GM12878 (cell line): ENCODE measurements around the gene ZNF416. TPM values are rescaled to one million over a fixed set of nuclear protein-coding genes. Genes with fewer than 3 reads are reported as not detected.

ENCODE experiments used
- ATAC-seq: fragments of 200-7000 bp; cut with Tn5 transposase; 3 replicates; pipeline ENCODE4 v1.9.1; 2020; ENCODE audit warnings: mild to moderate bottlenecking, moderate library complexity
- BruUV-seq: library from RNA; stranded (reverse); fragments of 400-500 nt; replicated peaks from 2 replicates; lab custom pipeline; 2021; lab: Mats Ljungman, UMichigan
- CTCF ChIA-PET: fragments of 300-600 bp; sonication (Branson Sonifier 250); formaldehyde crosslinking; extraction: SDS; loops from one replicate; lab custom pipeline; 2021; ENCODE audit warnings: inconsistent platforms; lab: Yijun Ruan, JAX
- POLR2A ChIA-PET: fragments of 350-600 bp; formaldehyde crosslinking; extraction: SDS; loops from one replicate; lab custom pipeline; 2021; ENCODE audit warnings: inconsistent platforms; lab: Charles Lee
- RAD21 ChIA-PET: fragments of 300-600 bp; sonication (Branson Sonifier 250); formaldehyde crosslinking; loops from one replicate; lab custom pipeline; 2023; ENCODE audit warnings: antibody characterized with exemption; ENCODE audit not compliant: unreplicated experiment; lab: Charles Lee
- SMC1A ChIA-PET: fragments of 300-600 bp; sonication (Branson Sonifier 250); formaldehyde crosslinking; loops from one replicate; lab custom pipeline; 2023; ENCODE audit not compliant: unreplicated experiment, uncharacterized antibody; lab: Charles Lee
- DNase-seq: peaks from one replicate; pipeline ENCODE4 v3.0.0-alpha.2; 2011; ENCODE audit warnings: low read depth, low spot score
- FAIRE-seq: peaks from 3 replicates; lab custom pipeline; 2011; peaks lifted over from hg19 to GRCh38; lab: Jason Lieb, UNC
- H2AFZ ChIP-seq: 2 replicates; pipeline ENCODE4 v1.6.0; 2011; ENCODE audit warnings: low read depth, low read length, control low read depth; ENCODE audit not compliant: control insufficient read depth
- H3K27ac ChIP-seq: 2 replicates; pipeline ENCODE4 v1.5.1; 2011; ENCODE audit warnings: control low read depth; ENCODE audit not compliant: control insufficient read depth, insufficient read depth
- H3K27me3 ChIP-seq, 2 experiments: replicated peaks in 1 of 2; 2 replicates each; pipeline versions ENCODE4 v1.6.0 to v1.6.1; 2011; ENCODE audit warnings: low read length in 1 of 2; ENCODE audit not compliant: control insufficient read depth in 2 of 2, insufficient read depth in 2 of 2
- H3K36me3 ChIP-seq, 2 experiments: 2 replicates each; pipeline ENCODE4 v1.5.1; 2011; ENCODE audit warnings: low read length in 1 of 2; ENCODE audit not compliant: control insufficient read depth in 2 of 2, insufficient read depth in 2 of 2
- H3K4me1 ChIP-seq: 2 replicates; pipeline ENCODE4 v1.6.1; 2011; ENCODE audit warnings: mild to moderate bottlenecking, low read length, moderate library complexity, mixed read lengths; ENCODE audit not compliant: control insufficient read depth, insufficient read depth
- H3K4me2 ChIP-seq: 2 replicates; pipeline ENCODE4 v1.6.0; 2011; ENCODE audit warnings: control low read depth; ENCODE audit not compliant: control insufficient read depth, insufficient read depth
- H3K4me3 ChIP-seq: fragments of 200-600 bp; sonication (generic); 2 replicates; pipeline ENCODE4 v1.5.1; 2016
- H3K79me2 ChIP-seq: 2 replicates; pipeline ENCODE4 v1.6.0; 2011; ENCODE audit warnings: low read length; ENCODE audit not compliant: control insufficient read depth, insufficient read depth
- H3K9ac ChIP-seq: 2 replicates; pipeline ENCODE4 v1.8.0; 2011; ENCODE audit warnings: low read length, control low read depth, mixed read lengths; ENCODE audit not compliant: control insufficient read depth, insufficient read depth
- H3K9me3 ChIP-seq: replicated peaks from 3 replicates; pipeline ENCODE4 v1.5.1; 2011; ENCODE audit warnings: mild to moderate bottlenecking, low read length; ENCODE audit not compliant: control insufficient read depth, insufficient read depth
- H4K20me1 ChIP-seq: 2 replicates; pipeline ENCODE4 v1.6.0; 2011; ENCODE audit not compliant: control insufficient read depth, insufficient read depth
- CHD2 ChIP-seq: IDR thresholded peaks from 2 replicates; pipeline ENCODE4 v1.6.1; 2011; ENCODE audit warnings: low read depth, low read length, improper control_type of control experiment, borderline replicate concordance
- CREM ChIP-seq: IDR thresholded peaks from 2 replicates; pipeline ENCODE4 v1.6.1; 2014; ENCODE audit warnings: antibody characterized with exemption, low read depth
- EGR1 ChIP-seq, 2 experiments: IDR thresholded peaks; 1 replicate in 1 of 2; 2 replicates in 1 of 2; pipeline ENCODE4 v1.6.1; 2011 to 2012; ENCODE audit warnings: low read depth in 2 of 2, low read length in 2 of 2, borderline replicate concordance in 1 of 2, mild to moderate bottlenecking in 1 of 2, moderate library complexity in 1 of 2
- GATAD2B ChIP-seq: fragments of 450-650 bp; conservative IDR thresholded peaks from 2 replicates; pipeline ENCODE4 v1.6.1; 2017; ENCODE audit warnings: low read depth, mild to moderate bottlenecking, moderate library complexity
- IKZF1 ChIP-seq: fragments of 450-650 bp; conservative IDR thresholded peaks from 2 replicates; pipeline ENCODE4 v1.6.1; 2017; ENCODE audit warnings: antibody characterized with exemption, mild to moderate bottlenecking
- KLF5 ChIP-seq: fragments of 450-650 bp; IDR thresholded peaks from 2 replicates; pipeline ENCODE4 v1.6.1; 2014; ENCODE audit warnings: mild to moderate bottlenecking; ENCODE audit not compliant: partially characterized antibody
- LARP7 ChIP-seq: fragments of 450-650 bp; IDR thresholded peaks from 2 replicates; pipeline ENCODE4 v1.6.1; 2017; ENCODE audit warnings: mild to moderate bottlenecking
- MXI1 ChIP-seq: fragments of 150-350 bp; IDR thresholded peaks from 2 replicates; pipeline ENCODE4 v1.6.1; 2011; ENCODE audit warnings: low read depth, mild to moderate bottlenecking, inconsistent platforms, low read length, improper control_type of control experiment
- POLR2AphosphoS5 ChIP-seq: IDR thresholded peaks from 2 replicates; pipeline ENCODE4 v1.6.1; 2011; ENCODE audit warnings: mild to moderate bottlenecking, low read length, inconsistent platforms
- SIN3A ChIP-seq: IDR thresholded peaks from 2 replicates; pipeline ENCODE4 v1.6.1; 2012; ENCODE audit warnings: low read depth, low read length, improper control_type of control experiment
- TAF1 ChIP-seq: IDR thresholded peaks from 2 replicates; pipeline ENCODE4 v1.6.1; 2011; ENCODE audit warnings: mild to moderate bottlenecking, low read depth, low read length, borderline replicate concordance
- WGBS: methylation state at CpG from one replicate; pipeline ENCODE4 v1.1.6; 2016; ENCODE audit warnings: low lambda C conversion rate; ENCODE audit not compliant: insufficient replicate concordance, insufficient coverage; ENCODE audit errors: missing lambda C conversion rate; 5-methylcytosine and 5-hydroxymethylcytosine counted together
- in situ Hi-C: fragments of 300-500 bp; cut with MboI; formaldehyde crosslinking; loops from 9 replicates; pipeline ENCODE4 v1.14.3; 2018; ENCODE audit warnings: mixed read lengths
- intact Hi-C: fragments of 100-400 bp; cut with micrococcal nuclease; formaldehyde crosslinking; loops from one replicate; pipeline ENCODE4 v1.14.2; 2022; ENCODE audit not compliant: unreplicated experiment
- polyA plus RNA-seq, 11 experiments: library from polyadenylated mRNA; depleted of rRNA in 4 of 11; unstranded in 6 of 11; stranded (reverse) in 5 of 11; fragments of >200 nt; fragmentation: Nextera tagmentation in 4 of 11; fragmentation: Illumina TruSeq in 1 of 11; extraction: Ambion mirVana in 4 of 11; extraction: Trizol in 1 of 11; gene quantifications; 1 replicate in 1 of 11; 2 replicates in 10 of 11; pipeline versions ENCODE4 v1.2.1 to v1.2.3, GENCODE V29; 2011 to 2016; ENCODE audit warnings: inconsistent platforms in 2 of 11, missing spikeins in 2 of 11, low read depth in 1 of 11
- total RNA-seq, 4 experiments: library from RNA; depleted of rRNA in 3 of 4; stranded (reverse); fragments of >200 nt in 3 of 4; fragmentation: Illumina TruSeq in 1 of 4; extraction: Trizol in 1 of 4; gene quantifications; 2 replicates each; pipeline versions ENCODE4 v1.2.1 to v1.2.3, GENCODE V29; 2013 to 2021
- TF ChIP-seq, protein P1 (sequence below): fragments of 150-350 bp; IDR thresholded peaks from 2 replicates; pipeline ENCODE4 v1.6.1; 2016; ENCODE audit warnings: low read depth, low read length
- TF ChIP-seq, protein P2 (sequence below): fragments of 450-650 bp; IDR thresholded peaks from 2 replicates; pipeline ENCODE4 v1.6.1; 2016; ENCODE audit warnings: mild to moderate bottlenecking
- TF ChIP-seq, protein P3 (sequence below): fragments of 450-650 bp; formaldehyde crosslinking; IDR thresholded peaks from 2 replicates; pipeline ENCODE4 v1.5.0; 2022; ENCODE audit warnings: mild to moderate bottlenecking, missing genetic modification characterization

Gene ZNF416
- total and polyA plus RNA-seq, 10 of the 15 experiments (the other 5 are each of a cell fraction or from before 2014, with no cell fraction given) = 1.2 to 5.4 (median 4.7) TPM

DNA sequence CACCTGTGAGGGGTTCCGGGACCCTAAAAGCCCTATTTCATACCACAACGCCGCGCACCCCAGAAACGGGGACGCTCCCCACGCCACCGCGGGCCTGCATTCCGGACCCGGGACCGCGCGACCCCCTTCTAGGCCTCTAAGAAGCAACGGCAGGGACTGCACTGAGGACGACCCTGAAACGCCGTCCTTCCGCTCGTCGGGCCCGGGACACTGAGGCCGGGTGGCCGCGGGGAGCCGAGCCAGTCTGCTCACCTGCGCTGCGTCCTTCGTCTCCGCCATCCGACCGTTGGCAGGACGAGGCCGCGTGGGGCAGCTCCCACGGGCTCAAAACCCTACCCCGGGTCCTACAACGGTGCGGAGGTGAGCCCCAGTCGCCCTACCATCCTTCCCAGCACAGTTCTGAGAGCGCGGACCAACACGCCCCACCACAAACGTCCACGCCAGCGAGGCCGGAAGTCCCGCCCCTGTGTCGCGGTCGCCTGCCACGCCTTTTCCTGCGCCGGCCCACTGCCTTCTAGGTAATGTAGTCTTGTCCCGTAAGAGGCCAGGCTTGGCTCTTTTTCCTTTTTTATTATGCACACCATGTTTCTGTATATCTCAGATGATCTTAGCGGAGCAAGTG, 19.2 kb downstream of the ZNF416 start, which contains the start of gene ZNF550:
TSS of gene ZNF550 (minus strand) at position 460 of the 622 bp plus-strand sequence. CDS start at position 279, 181 bp downstream.
- ChIA-PET POLR2A (no interaction called here), SMC1A (no interaction called here), RAD21 (no interaction called here), CTCF (no interaction called here)
- DNase-seq = peak; percentile 49
- Histone ChIP-seq H3K4me3 (peak within 1 kb of the TSS; percentile 83), H3K27ac (peak within 1 kb of the TSS; percentile 70), H3K9me3 (peaks cover 8% of the 10 kb centered on the region; the same call in 2 of the 3 replicates), H3K4me2 (peak within 1 kb of the TSS; percentile 86), H4K20me1 (no peaks in the 10 kb centered on the region), H2AFZ (peak within 1 kb of the TSS; percentile 88), H3K79me2 (peaks cover 12% of the 10 kb centered on the region), H3K4me1 (no peaks in the 10 kb centered on the region), H3K36me3 (no peaks in the 10 kb centered on the region), H3K9ac (peak within 1 kb of the TSS; percentile 83), H3K27me3 (no peaks in the 10 kb centered on the region)
- TSS peak; percentile 90 for BruUV-seq
- FAIRE-seq = peak; percentile 90
- 2% methylated on average over 49 of the region's 56 CpGs for WGBS
- intact Hi-C loops (no loop called here), in situ Hi-C loops (no loop called here)
- ATAC-seq = peak; percentile 100
- no peak for TF ChIP-seq EGR1 (IDR thresholded peaks at IDR 0.05; ENCODE audit: borderline replicate concordance in 1 of 2, low read depth in 2 of 2, low read length in 2 of 2)
- TF ChIP-seq, protein P1, sequence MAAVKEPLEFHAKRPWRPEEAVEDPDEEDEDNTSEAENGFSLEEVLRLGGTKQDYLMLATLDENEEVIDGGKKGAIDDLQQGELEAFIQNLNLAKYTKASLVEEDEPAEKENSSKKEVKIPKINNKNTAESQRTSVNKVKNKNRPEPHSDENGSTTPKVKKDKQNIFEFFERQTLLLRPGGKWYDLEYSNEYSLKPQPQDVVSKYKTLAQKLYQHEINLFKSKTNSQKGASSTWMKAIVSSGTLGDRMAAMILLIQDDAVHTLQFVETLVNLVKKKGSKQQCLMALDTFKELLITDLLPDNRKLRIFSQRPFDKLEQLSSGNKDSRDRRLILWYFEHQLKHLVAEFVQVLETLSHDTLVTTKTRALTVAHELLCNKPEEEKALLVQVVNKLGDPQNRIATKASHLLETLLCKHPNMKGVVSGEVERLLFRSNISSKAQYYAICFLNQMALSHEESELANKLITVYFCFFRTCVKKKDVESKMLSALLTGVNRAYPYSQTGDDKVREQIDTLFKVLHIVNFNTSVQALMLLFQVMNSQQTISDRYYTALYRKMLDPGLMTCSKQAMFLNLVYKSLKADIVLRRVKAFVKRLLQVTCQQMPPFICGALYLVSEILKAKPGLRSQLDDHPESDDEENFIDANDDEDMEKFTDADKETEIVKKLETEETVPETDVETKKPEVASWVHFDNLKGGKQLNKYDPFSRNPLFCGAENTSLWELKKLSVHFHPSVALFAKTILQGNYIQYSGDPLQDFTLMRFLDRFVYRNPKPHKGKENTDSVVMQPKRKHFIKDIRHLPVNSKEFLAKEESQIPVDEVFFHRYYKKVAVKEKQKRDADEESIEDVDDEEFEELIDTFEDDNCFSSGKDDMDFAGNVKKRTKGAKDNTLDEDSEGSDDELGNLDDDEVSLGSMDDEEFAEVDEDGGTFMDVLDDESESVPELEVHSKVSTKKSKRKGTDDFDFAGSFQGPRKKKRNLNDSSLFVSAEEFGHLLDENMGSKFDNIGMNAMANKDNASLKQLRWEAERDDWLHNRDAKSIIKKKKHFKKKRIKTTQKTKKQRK = peak; percentile 46; the same call in 1 of the 2 replicates
- TF ChIP-seq CREM = peak; percentile 96
- peak; percentile 80 for TF ChIP-seq CHD2
- TF ChIP-seq KLF5 = peak; percentile 56
- TF ChIP-seq GATAD2B = peak; percentile 31; the same call in 1 of the 2 replicates
- TF ChIP-seq TAF1 = peak; percentile 67; the same call in 1 of the 2 replicates
- peak; percentile 76 for TF ChIP-seq POLR2AphosphoS5
- TF ChIP-seq, protein P2, sequence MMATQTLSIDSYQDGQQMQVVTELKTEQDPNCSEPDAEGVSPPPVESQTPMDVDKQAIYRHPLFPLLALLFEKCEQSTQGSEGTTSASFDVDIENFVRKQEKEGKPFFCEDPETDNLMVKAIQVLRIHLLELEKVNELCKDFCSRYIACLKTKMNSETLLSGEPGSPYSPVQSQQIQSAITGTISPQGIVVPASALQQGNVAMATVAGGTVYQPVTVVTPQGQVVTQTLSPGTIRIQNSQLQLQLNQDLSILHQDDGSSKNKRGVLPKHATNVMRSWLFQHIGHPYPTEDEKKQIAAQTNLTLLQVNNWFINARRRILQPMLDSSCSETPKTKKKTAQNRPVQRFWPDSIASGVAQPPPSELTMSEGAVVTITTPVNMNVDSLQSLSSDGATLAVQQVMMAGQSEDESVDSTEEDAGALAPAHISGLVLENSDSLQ = peak; percentile 64; the same call in 1 of the 2 replicates
- TF ChIP-seq, protein P3, sequence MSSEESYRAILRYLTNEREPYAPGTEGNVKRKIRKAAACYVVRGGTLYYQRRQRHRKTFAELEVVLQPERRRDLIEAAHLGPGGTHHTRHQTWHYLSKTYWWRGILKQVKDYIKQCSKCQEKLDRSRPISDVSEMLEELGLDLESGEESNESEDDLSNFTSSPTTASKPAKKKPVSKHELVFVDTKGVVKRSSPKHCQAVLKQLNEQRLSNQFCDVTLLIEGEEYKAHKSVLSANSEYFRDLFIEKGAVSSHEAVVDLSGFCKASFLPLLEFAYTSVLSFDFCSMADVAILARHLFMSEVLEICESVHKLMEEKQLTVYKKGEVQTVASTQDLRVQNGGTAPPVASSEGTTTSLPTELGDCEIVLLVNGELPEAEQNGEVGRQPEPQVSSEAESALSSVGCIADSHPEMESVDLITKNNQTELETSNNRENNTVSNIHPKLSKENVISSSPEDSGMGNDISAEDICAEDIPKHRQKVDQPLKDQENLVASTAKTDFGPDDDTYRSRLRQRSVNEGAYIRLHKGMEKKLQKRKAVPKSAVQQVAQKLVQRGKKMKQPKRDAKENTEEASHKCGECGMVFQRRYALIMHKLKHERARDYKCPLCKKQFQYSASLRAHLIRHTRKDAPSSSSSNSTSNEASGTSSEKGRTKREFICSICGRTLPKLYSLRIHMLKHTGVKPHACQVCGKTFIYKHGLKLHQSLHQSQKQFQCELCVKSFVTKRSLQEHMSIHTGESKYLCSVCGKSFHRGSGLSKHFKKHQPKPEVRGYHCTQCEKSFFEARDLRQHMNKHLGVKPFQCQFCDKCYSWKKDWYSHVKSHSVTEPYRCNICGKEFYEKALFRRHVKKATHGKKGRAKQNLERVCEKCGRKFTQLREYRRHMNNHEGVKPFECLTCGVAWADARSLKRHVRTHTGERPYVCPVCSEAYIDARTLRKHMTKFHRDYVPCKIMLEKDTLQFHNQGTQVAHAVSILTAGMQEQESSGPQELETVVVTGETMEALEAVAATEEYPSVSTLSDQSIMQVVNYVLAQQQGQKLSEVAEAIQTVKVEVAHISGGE (CRISPR knock-in tag) = no peak
- TF ChIP-seq LARP7 = peak; percentile 59; the same call in 1 of the 2 replicates
- peak; percentile 80 for TF ChIP-seq IKZF1
- TF ChIP-seq SIN3A = 0 out of 2 replicates have a peak, but pooled peaks have one; percentile 49
- peak; percentile 79 for TF ChIP-seq MXI1
